IMR-90 (cell line): ENCODE measurements around the gene CARD19. TPM values are rescaled to one million over a fixed set of nuclear protein-coding genes. Genes with fewer than 3 reads are reported as not detected.

Experiments
- ATAC-seq: fragments of 200-7000 bp; cut with Tn5 transposase; 2 replicates; pipeline ENCODE4 v1.9.1; 2020; ENCODE audit warnings: low read depth, mild to moderate bottlenecking, moderate library complexity
- BruUV-seq: library from RNA; stranded (reverse); fragments of 400-500 nt; replicated peaks from 2 replicates; lab custom pipeline; 2021; lab: Mats Ljungman, UMichigan
- CTCF ChIA-PET: fragments of 300-600 bp; formaldehyde crosslinking; extraction: SDS; loops from one replicate; lab custom pipeline; 2021; ENCODE audit warnings: antibody characterized with exemption; lab: Yijun Ruan, JAX
- POLR2A ChIA-PET: fragments of 300-600 bp; sonication (Branson Sonifier 250); formaldehyde crosslinking; loops from one replicate; lab custom pipeline; 2022; ENCODE audit warnings: antibody characterized with exemption; ENCODE audit not compliant: unreplicated experiment; lab: Charles Lee
- DNase-seq: peaks from one replicate; pipeline ENCODE4 v3.0.0; 2013
- H2AFZ ChIP-seq: replicated peaks from 2 replicates; pipeline ENCODE3; 2013; ENCODE audit warnings: low read length, mild to moderate bottlenecking; ENCODE audit not compliant: poor library complexity
- H2AK5ac ChIP-seq: 2 replicates; pipeline ENCODE4 v1.6.1; 2013; ENCODE audit warnings: low read depth, low read length, inconsistent platforms
- H2AK9ac ChIP-seq: replicated peaks from 2 replicates; pipeline ENCODE3; 2013; ENCODE audit warnings: mild to moderate bottlenecking, low read depth, low read length, moderate library complexity; ENCODE audit not compliant: poor library complexity
- H2BK120ac ChIP-seq: 2 replicates; pipeline ENCODE4 v1.6.1; 2013; ENCODE audit warnings: low read depth, low read length, inconsistent platforms
- H2BK15ac ChIP-seq: 3 replicates; pipeline ENCODE4 v1.6.1; 2013; ENCODE audit warnings: low read depth, low read length, inconsistent platforms
- H2BK20ac ChIP-seq: 2 replicates; pipeline ENCODE4 v1.6.1; 2013; ENCODE audit warnings: low read depth, mild to moderate bottlenecking, inconsistent platforms, low read length, moderate library complexity
- H2BK5ac ChIP-seq: 2 replicates; pipeline ENCODE4 v1.6.1; 2013; ENCODE audit warnings: mild to moderate bottlenecking, low read depth, low read length, inconsistent platforms; ENCODE audit not compliant: poor library complexity, severe bottlenecking
- H3K14ac ChIP-seq: replicated peaks from 2 replicates; pipeline ENCODE4 v1.6.1; 2013; ENCODE audit warnings: low read depth, low read length, inconsistent platforms
- H3K18ac ChIP-seq: 2 replicates; pipeline ENCODE4 v1.6.1; 2013; ENCODE audit warnings: low read depth, low read length, control low read depth
- H3K23ac ChIP-seq: 2 replicates; pipeline ENCODE4 v1.6.1; 2013; ENCODE audit warnings: low read depth, low read length, inconsistent platforms
- H3K27ac ChIP-seq: 2 replicates; pipeline ENCODE4 v1.5.1; 2013; ENCODE audit warnings: mild to moderate bottlenecking, control low read depth, low read length; ENCODE audit not compliant: insufficient read depth
- H3K27me3 ChIP-seq: 2 replicates; pipeline ENCODE4 v1.6.1; 2013; ENCODE audit warnings: low read length; ENCODE audit not compliant: control insufficient read depth, insufficient read depth
- H3K36me3 ChIP-seq: 2 replicates; pipeline ENCODE4 v1.6.1; 2013; ENCODE audit warnings: low read length, mixed read lengths; ENCODE audit not compliant: control insufficient read depth, insufficient read depth
- H3K4ac ChIP-seq: 2 replicates; pipeline ENCODE4 v1.6.1; 2013; ENCODE audit warnings: low read depth, low read length, inconsistent platforms
- H3K4me1 ChIP-seq: 2 replicates; pipeline ENCODE4 v1.6.1; 2013; ENCODE audit warnings: low read length, mixed read lengths; ENCODE audit not compliant: control insufficient read depth, insufficient read depth
- H3K4me2 ChIP-seq: 2 replicates; pipeline ENCODE4 v1.6.1; 2013; ENCODE audit warnings: low read depth, mild to moderate bottlenecking, control low read depth, low read length, moderate library complexity
- H3K4me3 ChIP-seq: 2 replicates; pipeline ENCODE4 v1.5.1; 2013; ENCODE audit warnings: low read depth, mild to moderate bottlenecking, control low read depth, low read length, moderate library complexity; ENCODE audit not compliant: insufficient read depth
- H3K56ac ChIP-seq: 2 replicates; pipeline ENCODE4 v1.6.1; 2013; ENCODE audit warnings: low read length, inconsistent platforms; ENCODE audit not compliant: insufficient read depth; ENCODE audit errors: extremely low read depth
- H3K79me1 ChIP-seq, 2 experiments: 2 replicates each; pipeline ENCODE4 v1.6.1; 2013; ENCODE audit warnings: low read length in 2 of 2, inconsistent platforms in 1 of 2, low read depth in 1 of 2
- H3K9ac ChIP-seq: 2 replicates; pipeline ENCODE4 v1.6.1; 2013; ENCODE audit warnings: low read depth, low read length, control low read depth
- H3K9me1 ChIP-seq: 2 replicates; pipeline ENCODE4 v1.6.1; 2013; ENCODE audit warnings: low read length, inconsistent platforms; ENCODE audit not compliant: insufficient read depth
- H3K9me3 ChIP-seq: 2 replicates; pipeline ENCODE4 v1.6.1; 2013; ENCODE audit warnings: low read length; ENCODE audit not compliant: control insufficient read depth, insufficient read depth
- H4K20me1 ChIP-seq: 2 replicates; pipeline ENCODE4 v1.6.1; 2013; ENCODE audit warnings: low read length, inconsistent platforms; ENCODE audit not compliant: insufficient read depth
- H4K5ac ChIP-seq: 2 replicates; pipeline ENCODE4 v1.6.1; 2013; ENCODE audit warnings: mild to moderate bottlenecking, low read depth, low read length, control low read depth
- H4K8ac ChIP-seq, 2 experiments: 2 replicates each; pipeline ENCODE4 v1.6.1; 2013; ENCODE audit warnings: low read depth in 2 of 2, low read length in 2 of 2, control low read depth in 1 of 2, inconsistent platforms in 1 of 2
- H4K91ac ChIP-seq: 2 replicates; pipeline ENCODE4 v1.6.1; 2013; ENCODE audit warnings: low read depth, low read length, inconsistent platforms; ENCODE audit not compliant: insufficient read depth
- CEBPB ChIP-seq: IDR thresholded peaks from 2 replicates; pipeline ENCODE4 v1.6.1; 2012; ENCODE audit warnings: low read depth, low read length, improper control_type of control experiment
- CHD1 ChIP-seq: IDR thresholded peaks from 2 replicates; pipeline ENCODE4 v1.6.1; 2012; ENCODE audit warnings: low read depth, low read length, improper control_type of control experiment
- CTCF ChIP-seq: conservative IDR thresholded peaks from 2 replicates; pipeline ENCODE4 v1.5.1; 2012; ENCODE audit warnings: mild to moderate bottlenecking, low read depth, low read length, improper control_type of control experiment
- ELK1 ChIP-seq: fragments of 150-350 bp; IDR thresholded peaks from 2 replicates; pipeline ENCODE4 v1.6.1; 2016; ENCODE audit warnings: low read depth, mild to moderate bottlenecking, low read length, moderate library complexity, borderline replicate concordance
- FOS ChIP-seq: fragments of 150-350 bp; IDR thresholded peaks from 2 replicates; pipeline ENCODE4 v1.6.1; 2016; ENCODE audit warnings: low read depth, low read length
- MAFK ChIP-seq: IDR thresholded peaks from 2 replicates; pipeline ENCODE4 v1.6.1; 2012; ENCODE audit warnings: low read depth, low read length, improper control_type of control experiment
- MAZ ChIP-seq: IDR thresholded peaks from 2 replicates; pipeline ENCODE4 v1.6.1; 2012; ENCODE audit warnings: low read depth, mild to moderate bottlenecking, low read length, improper control_type of control experiment, moderate library complexity, borderline replicate concordance
- MXI1 ChIP-seq: IDR thresholded peaks from 2 replicates; pipeline ENCODE4 v1.6.1; 2012; ENCODE audit warnings: low read depth, mild to moderate bottlenecking, low read length, moderate library complexity, borderline replicate concordance
- RAD21 ChIP-seq: IDR thresholded peaks from 2 replicates; pipeline ENCODE4 v1.6.1; 2012; ENCODE audit warnings: low read length, improper control_type of control experiment
- RFX5 ChIP-seq: IDR thresholded peaks from 2 replicates; pipeline ENCODE4 v1.8.0; 2012; ENCODE audit warnings: low read depth, mild to moderate bottlenecking, low read length, moderate library complexity
- WGBS, 2 experiments: methylation state at CpG; one replicate each; pipeline versions ENCODE4 v1.1.5 to v1.1.7; 2013; ENCODE audit warnings: missing lambda C conversion rate in 2 of 2; ENCODE audit not compliant: insufficient read length in 1 of 2; ENCODE audit errors: extremely low coverage in 2 of 2; 5-methylcytosine and 5-hydroxymethylcytosine counted together
- dilution Hi-C: fragments of 300-500 bp; cut with HindIII; formaldehyde crosslinking; loops from one replicate; pipeline ENCODE4 v1.14.3; 2018; ENCODE audit warnings: low sequenced_read_pairs; ENCODE audit not compliant: unreplicated experiment
- in situ Hi-C: fragments of 300-500 bp; cut with MboI; formaldehyde crosslinking; loops from 3 replicates; pipeline ENCODE4 v1.14.3; 2019; ENCODE audit warnings: low sequenced_read_pairs, inconsistent platforms, mixed read lengths
- intact Hi-C: fragments of 100-400 bp; cut with micrococcal nuclease; formaldehyde crosslinking; loops from 2 replicates; pipeline ENCODE4 v1.10.0; 2022
- polyA plus RNA-seq, 3 experiments: library from polyadenylated mRNA; depleted of rRNA; stranded (reverse); fragments of >200 nt; gene quantifications; 2 replicates each; pipeline ENCODE4 v1.2.3, GENCODE V29; 2012; ENCODE audit warnings: low replicate concordance in 1 of 3
- total RNA-seq: library from RNA; depleted of rRNA; stranded (reverse); fragments of >200 nt; gene quantifications from 2 replicates; pipeline ENCODE4 v1.2.3, GENCODE V29; 2012

Gene CARD19
- total and polyA plus RNA-seq, 2 of the 4 experiments (the other 2 are of a cell fraction) = 17.4 to 111 TPM

GRCh38 chr9:93149361-93149760, 53.3 kb downstream of the CARD19 start:
- Histone ChIP-seq H3K4me3 (no peak overlapping the region), H2BK5ac (peak overlapping the region; percentile 78), H3K27ac (peak overlapping the region; percentile 50; the same call in 1 of the 2 replicates), H4K8ac (no peak overlapping the region), H3K56ac (no peak overlapping the region), H2BK15ac (0 out of 3 replicates have a peak overlapping the region, but pooled peaks have one; percentile 7), H3K23ac (no peak overlapping the region), H3K4ac (peak overlapping the region; percentile 20; the same call in 1 of the 2 replicates), H2AK9ac (no peak overlapping the region), H3K9ac (no peak overlapping the region), H3K27me3 (no peaks in the 10 kb centered on the region), H4K20me1 (no peaks in the 10 kb centered on the region; the same call in 1 of the 2 replicates), H4K5ac (peak overlapping the region; percentile 64; the same call in 1 of the 2 replicates), H4K91ac (no peak overlapping the region), H3K79me1 (no peaks in the 10 kb centered on the region; a peak in 1 of 4 replicates), H2AK5ac (no peak overlapping the region), H2BK20ac (0 out of 2 replicates have a peak overlapping the region, but pooled peaks have one; percentile 20), H3K9me1 (no peaks in the 10 kb centered on the region), H3K4me1 (peaks cover 3% of the 10 kb centered on the region), H3K36me3 (no peaks in the 10 kb centered on the region), H3K9me3 (peaks cover 4% of the 10 kb centered on the region), H3K14ac (0 out of 2 replicates have a peak overlapping the region, but pooled peaks have one; percentile 14), H3K18ac (peak overlapping the region; percentile 93), H2AFZ (no peak overlapping the region), H3K4me2 (peak overlapping the region; percentile 87), H2BK120ac (no peak overlapping the region)
- dilution Hi-C loops (no loop called here), in situ Hi-C loops (no loop called here), intact Hi-C loops (no loop called here)
- BruUV-seq = no TSS peak
- DNase-seq = peak; percentile 71
- ATAC-seq = peak; percentile 70
- TF ChIP-seq CHD1 = no peak
- no peak for TF ChIP-seq MXI1
- no peak for TF ChIP-seq ELK1
- TF ChIP-seq RAD21 = no peak
- TF ChIP-seq CTCF = no peak
- no peak for TF ChIP-seq MAZ
- TF ChIP-seq CEBPB = no peak
- TF ChIP-seq MAFK = no peak
- TF ChIP-seq RFX5 = no peak
- TF ChIP-seq FOS = no peak
- no CpG with 5 or more reads among the region's 1 CpG for WGBS, 2 experiments
- CTCF ChIA-PET = no interaction called here
- POLR2A ChIA-PET = no interaction called here
